Upper lobe of left lung (tissue), 6 donors: ENCODE data around the gene CPNE4. TPM values are rescaled to one million over a fixed set of nuclear protein-coding genes. Genes with fewer than 3 reads are reported as not detected.

Experiments used
- ATAC-seq, 2 donors: fragments of 200-7000 bp; cut with Tn5 transposase; one replicate each; pipeline ENCODE4 v1.9.1; 2022; ENCODE audit warnings: mild to moderate bottlenecking in 2 of 2, moderate library complexity in 2 of 2; ENCODE audit not compliant: low FRiP score in 2 of 2
- DNase-seq, 2 donors: peaks; one replicate each; pipeline ENCODE4 v3.0.0-alpha.2; 2019 to 2020
- H3K27ac ChIP-seq, 4 donors: fragments of 200-600 bp; sonication (generic); one replicate each; pipeline ENCODE4 v1.5.1; 2016 to 2019
- H3K27me3 ChIP-seq, 4 donors: fragments of 200-600 bp; sonication (generic); one replicate each; pipeline ENCODE4 v1.5.1; 2017 to 2019
- H3K36me3 ChIP-seq, 4 donors: fragments of 200-600 bp; sonication (generic); one replicate each; pipeline ENCODE4 v1.5.1; 2016 to 2019
- H3K4me1 ChIP-seq, 4 donors: fragments of 200-600 bp; sonication (generic); one replicate each; pipeline ENCODE4 v1.5.1; 2018 to 2019
- H3K4me3 ChIP-seq, 4 donors: fragments of 200-600 bp; sonication (generic); one replicate each; pipeline ENCODE4 v1.5.1; 2017 to 2019; ENCODE audit warnings: mild to moderate bottlenecking in 2 of 4, moderate library complexity in 1 of 4
- H3K9me3 ChIP-seq, 4 donors: fragments of 200-600 bp; sonication (generic); one replicate each; pipeline ENCODE4 v1.5.1; 2018 to 2019
- EP300 ChIP-seq, 4 donors: sonication (generic); formaldehyde crosslinking; IDR thresholded peaks; one replicate each; pipeline ENCODE4 v1.5.1; 2017; ENCODE audit warnings: antibody characterized with exemption in 4 of 4, control low read depth in 2 of 4
- POLR2A ChIP-seq, 4 donors: fragments of 450-650 bp; IDR thresholded peaks; one replicate each; pipeline ENCODE4 v1.5.1; 2016 to 2017; ENCODE audit warnings: antibody characterized with exemption in 4 of 4, mild to moderate bottlenecking in 2 of 4
- POLR2AphosphoS5 ChIP-seq, 2 donors: sonication (generic); formaldehyde crosslinking; IDR thresholded peaks; one replicate each; pipeline ENCODE4 v1.5.1; 2017; ENCODE audit warnings: antibody characterized with exemption in 2 of 2
- WGBS, 2 donors: methylation state at CpG; one replicate each; pipeline ENCODE4 v1.1.5; 2017 to 2018; 5-methylcytosine and 5-hydroxymethylcytosine counted together
- total RNA-seq, 6 donors: library from RNA; depleted of rRNA in 4 of 6; stranded (reverse); fragments of >200 nt in 4 of 6; gene quantifications; one replicate each; pipeline versions ENCODE4 v1.1.0 to v1.2.1, GENCODE V29; 2016 to 2021
- TF ChIP-seq, protein P1 (sequence below), 6 experiments: fragments of 450-650 bp in 4 of 6; fragments of 200-600 bp in 2 of 6; sonication (generic) in 2 of 6; IDR thresholded peaks; one replicate each; pipeline ENCODE4 v1.5.1; 2016 to 2019; ENCODE audit warnings: antibody characterized with exemption in 6 of 6
- donor health status: DM: no; HTN: no; CAD: no; lungs with moderate emphysema.
- donor health status: DM: no; HTN: yes; CAD: no; lungs with severe emphysema.

Gene CPNE4
- total RNA-seq, 6 donors from 2014 or later = 0.34 to 2.1 (median 0.47) TPM; not detected in 3

DNA sequence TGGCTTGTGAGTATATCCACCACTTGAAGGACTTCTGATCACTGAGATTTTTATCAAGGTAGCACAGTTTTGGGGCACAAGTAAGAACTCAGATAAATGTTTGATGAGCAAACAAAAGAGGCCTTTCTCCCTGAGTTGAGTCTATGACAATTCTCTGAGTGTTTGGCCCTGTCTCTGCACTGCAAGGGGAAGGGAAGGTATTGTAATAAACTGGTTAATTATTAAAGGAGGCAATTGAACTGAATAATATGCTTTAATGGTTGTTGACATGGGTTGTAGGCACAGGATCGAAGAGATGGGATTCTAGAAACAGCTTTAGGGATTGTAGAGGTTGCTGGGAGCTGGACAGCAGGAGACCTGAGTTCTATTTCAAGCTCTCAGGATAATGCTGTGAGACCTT, 437.0 kb downstream of the CPNE4 start:
- no peak overlapping the region for H3K27ac ChIP-seq
- 54 to 64% methylated on average over 1 of the region's 1 CpG for WGBS, 2 donors
- ATAC-seq = no peak
- H3K4me1 ChIP-seq = no peaks in the 10 kb centered on the region
- H3K4me3 ChIP-seq = no peak overlapping the region
- no peak for DNase-seq
- no peaks in the 10 kb centered on the region for H3K36me3 ChIP-seq
- no peak for TF ChIP-seq POLR2AphosphoS5 (IDR thresholded peaks at IDR 0.05)
- TF ChIP-seq, protein P1, sequence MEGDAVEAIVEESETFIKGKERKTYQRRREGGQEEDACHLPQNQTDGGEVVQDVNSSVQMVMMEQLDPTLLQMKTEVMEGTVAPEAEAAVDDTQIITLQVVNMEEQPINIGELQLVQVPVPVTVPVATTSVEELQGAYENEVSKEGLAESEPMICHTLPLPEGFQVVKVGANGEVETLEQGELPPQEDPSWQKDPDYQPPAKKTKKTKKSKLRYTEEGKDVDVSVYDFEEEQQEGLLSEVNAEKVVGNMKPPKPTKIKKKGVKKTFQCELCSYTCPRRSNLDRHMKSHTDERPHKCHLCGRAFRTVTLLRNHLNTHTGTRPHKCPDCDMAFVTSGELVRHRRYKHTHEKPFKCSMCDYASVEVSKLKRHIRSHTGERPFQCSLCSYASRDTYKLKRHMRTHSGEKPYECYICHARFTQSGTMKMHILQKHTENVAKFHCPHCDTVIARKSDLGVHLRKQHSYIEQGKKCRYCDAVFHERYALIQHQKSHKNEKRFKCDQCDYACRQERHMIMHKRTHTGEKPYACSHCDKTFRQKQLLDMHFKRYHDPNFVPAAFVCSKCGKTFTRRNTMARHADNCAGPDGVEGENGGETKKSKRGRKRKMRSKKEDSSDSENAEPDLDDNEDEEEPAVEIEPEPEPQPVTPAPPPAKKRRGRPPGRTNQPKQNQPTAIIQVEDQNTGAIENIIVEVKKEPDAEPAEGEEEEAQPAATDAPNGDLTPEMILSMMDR (IDR thresholded peaks at IDR 0.05) = no peak
- no peak for TF ChIP-seq POLR2A (IDR thresholded peaks at IDR 0.05)
- TF ChIP-seq EP300 (IDR thresholded peaks at IDR 0.05) = no peak
- no peaks in the 10 kb centered on the region for H3K27me3 ChIP-seq
- H3K9me3 ChIP-seq = no peaks in the 10 kb centered on the region

DNA sequence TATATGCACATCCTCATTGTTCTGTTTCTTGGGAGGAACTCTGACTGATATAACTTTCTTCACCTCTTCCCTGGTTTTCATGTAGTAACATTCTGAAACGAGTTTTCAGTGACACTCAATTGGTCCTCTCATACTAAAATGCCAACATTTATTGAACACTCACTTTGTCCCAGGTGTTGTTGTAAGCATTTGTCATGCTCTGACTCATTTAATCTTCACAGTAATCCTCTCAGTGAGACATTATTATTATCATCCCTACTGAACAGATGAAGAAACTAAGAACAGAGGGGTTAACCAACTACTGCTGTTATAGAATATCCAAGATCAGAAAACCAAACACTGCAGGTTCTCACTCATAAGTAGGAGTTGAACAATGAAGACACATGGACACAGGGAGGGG, 437.9 kb downstream of the CPNE4 start:
- DNase-seq = no peak
- H3K36me3 ChIP-seq = no peaks in the 10 kb centered on the region

DNA sequence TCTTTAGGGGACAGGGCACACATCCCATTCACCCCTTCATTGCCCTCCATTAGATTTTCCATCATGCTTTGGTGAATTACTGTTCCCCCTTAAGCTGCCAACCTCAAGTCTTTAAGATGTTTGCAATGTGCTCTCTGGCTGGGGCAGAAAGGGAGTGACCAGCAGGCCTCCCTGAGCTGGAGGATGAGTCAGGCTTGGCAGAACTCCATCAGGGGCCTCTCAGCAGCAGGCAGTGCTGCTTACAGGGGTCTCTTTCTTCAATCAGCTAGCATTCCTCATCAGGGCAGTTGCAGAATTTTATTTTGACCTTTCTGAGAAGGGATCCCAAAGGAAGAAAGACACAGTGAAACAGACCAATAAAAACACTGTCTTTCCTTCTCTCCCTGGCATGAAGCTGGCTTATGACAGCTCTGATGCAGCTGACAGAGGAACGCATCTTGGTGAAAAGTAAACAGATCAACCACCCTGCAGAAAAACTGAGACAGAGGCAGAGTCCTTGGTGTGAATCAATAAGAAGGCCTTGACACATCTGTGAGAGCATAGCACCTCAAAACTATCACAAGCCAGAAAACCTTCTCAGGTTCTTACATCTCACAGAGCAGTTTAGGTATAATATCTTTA, 443.3 kb downstream of the CPNE4 start:
- no peaks in the 10 kb centered on the region for H3K27me3 ChIP-seq
- DNase-seq = no peak
- TF ChIP-seq, protein P1 (IDR thresholded peaks at IDR 0.05) = no peak
- TF ChIP-seq POLR2AphosphoS5 (IDR thresholded peaks at IDR 0.05) (no peak), POLR2A (IDR thresholded peaks at IDR 0.05) (no peak)
- peak in 1 of 2 donors; percentile 42 for ATAC-seq
- no peak overlapping the region for H3K27ac ChIP-seq
- no peak overlapping the region for H3K4me3 ChIP-seq
- WGBS, 2 donors = 50 to 64% methylated on average over 1 of the region's 1 CpG
- no peaks in the 10 kb centered on the region for H3K9me3 ChIP-seq
- H3K36me3 ChIP-seq = no peaks in the 10 kb centered on the region
- H3K4me1 ChIP-seq = no peaks in the 10 kb centered on the region

More for the DNA sequence above, 437.9 kb downstream of the CPNE4 start:
- H3K4me1 ChIP-seq = no peaks in the 10 kb centered on the region
- H3K4me3 ChIP-seq = no peak overlapping the region
- no peak for ATAC-seq
- no peak overlapping the region for H3K27ac ChIP-seq
- no peak for TF ChIP-seq POLR2AphosphoS5 (IDR thresholded peaks at IDR 0.05)
- TF ChIP-seq, protein P1 (IDR thresholded peaks at IDR 0.05) = no peak
- TF ChIP-seq EP300 (IDR thresholded peaks at IDR 0.05) = no peak
- TF ChIP-seq POLR2A (IDR thresholded peaks at IDR 0.05) = no peak
- no peaks in the 10 kb centered on the region for H3K9me3 ChIP-seq
- H3K27me3 ChIP-seq = no peaks in the 10 kb centered on the region
- 65 to 67% methylated on average over 1 of the region's 1 CpG for WGBS, 2 donors

DNA sequence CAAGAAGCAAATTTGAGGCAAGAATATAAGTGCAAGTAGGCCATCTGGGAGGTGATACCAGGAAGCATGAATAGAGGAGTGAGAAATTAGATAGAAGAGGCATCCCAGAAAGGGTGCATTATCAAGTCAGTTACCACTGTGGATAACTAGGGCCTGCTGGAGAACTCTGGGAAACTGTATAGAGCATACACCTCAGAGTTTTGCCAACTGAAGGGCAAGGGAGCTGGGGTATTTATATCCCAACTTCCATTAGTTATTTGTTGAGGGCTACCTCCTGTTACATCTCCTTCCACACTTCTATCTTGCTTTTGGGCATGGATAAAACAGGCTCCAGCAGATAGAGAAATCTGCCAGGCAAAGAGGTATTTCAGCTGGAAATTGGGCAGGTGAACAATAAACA, 448.5 kb downstream of the CPNE4 start:
- ATAC-seq (no peak), DNase-seq (no peak)
- Histone ChIP-seq H3K36me3 (no peaks in the 10 kb centered on the region), H3K4me1 (no peaks in the 10 kb centered on the region), H3K27me3 (no peaks in the 10 kb centered on the region), H3K9me3 (no peaks in the 10 kb centered on the region), H3K4me3 (no peak overlapping the region), H3K27ac (no peak overlapping the region)
- TF ChIP-seq, protein P1 (IDR thresholded peaks at IDR 0.05) = no peak
- TF ChIP-seq POLR2AphosphoS5 (IDR thresholded peaks at IDR 0.05) (no peak), EP300 (IDR thresholded peaks at IDR 0.05) (no peak), POLR2A (IDR thresholded peaks at IDR 0.05) (no peak)

DNA sequence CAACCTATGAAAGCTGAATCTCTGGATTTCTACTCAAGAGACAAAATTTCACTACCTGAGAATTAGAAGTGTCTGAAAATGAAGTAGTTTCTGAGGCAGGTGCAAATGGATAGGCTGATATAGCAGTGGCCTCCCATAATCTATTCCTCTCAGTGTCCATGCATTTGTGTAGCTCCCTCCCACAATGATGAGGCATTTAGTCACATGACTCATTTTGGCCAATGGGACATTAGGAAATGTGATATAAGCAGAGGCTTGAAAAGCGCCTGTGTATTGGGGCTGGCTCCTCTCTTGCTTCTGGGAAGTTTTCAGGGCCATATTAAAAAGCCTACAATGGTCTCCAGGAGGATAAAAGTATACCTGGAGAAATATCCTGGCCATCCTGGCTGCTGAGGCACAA, 452.4 kb downstream of the CPNE4 start:
- 94 to 100% methylated on average over 1 of the region's 1 CpG for WGBS, 2 donors
- Histone ChIP-seq H3K4me1 (no peaks in the 10 kb centered on the region), H3K27ac (no peak overlapping the region), H3K27me3 (no peaks in the 10 kb centered on the region), H3K4me3 (no peak overlapping the region), H3K9me3 (no peaks in the 10 kb centered on the region), H3K36me3 (no peaks in the 10 kb centered on the region)
- TF ChIP-seq EP300 (IDR thresholded peaks at IDR 0.05) (no peak), POLR2AphosphoS5 (IDR thresholded peaks at IDR 0.05) (no peak), POLR2A (IDR thresholded peaks at IDR 0.05) (no peak)
- TF ChIP-seq, protein P1 (IDR thresholded peaks at IDR 0.05) = no peak
- ATAC-seq = no peak
- DNase-seq = no peak
